Measurements from ENCODE around the gene IGLL5.

Gene IGLL5

GRCh38 chr22:22863001-22863400, 24.6 kb upstream of the IGLL5 start:
- DNase-seq (ENCODE audit: low read depth): no peak

GRCh38 chr22:22865311-22866072, 22.1 kb upstream of the IGLL5 start:
- no peak for DNase-seq (ENCODE audit: low read depth)

- DNase-seq (ENCODE audit: low read depth): no peak
Measured at GRCh38 chr22:22866381-22867111, 21.1 kb upstream of the IGLL5 start.

- DNase-seq (ENCODE audit: low read depth): no peak
Measured at GRCh38 chr22:22867996-22868715, 19.5 kb upstream of the IGLL5 start.

- DNase-seq (ENCODE audit: low read depth): no peak
Measured at GRCh38 chr22:22870577-22871404, 16.8 kb upstream of the IGLL5 start.

- no peak for DNase-seq (ENCODE audit: low read depth)
Measured at GRCh38 chr22:22871536-22872278, 15.9 kb upstream of the IGLL5 start.

- DNase-seq (ENCODE audit: low read depth): no peak
Measured at GRCh38 chr22:22872722-22873708, 14.6 kb upstream of the IGLL5 start.

- peak; percentile 64 for DNase-seq (ENCODE audit: low read depth)
Measured at GRCh38 chr22:22877523-22878210, 9.9 kb upstream of the IGLL5 start.

- no peak for DNase-seq (ENCODE audit: low read depth)
Measured at GRCh38 chr22:22878211-22878570, 9.4 kb upstream of the IGLL5 start.

GRCh38 chr22:22878801-22879674, 8.6 kb upstream of the IGLL5 start:
- no peak for DNase-seq (ENCODE audit: low read depth)

- DNase-seq (ENCODE audit: low read depth): no peak
Measured at GRCh38 chr22:22879675-22880155, 7.9 kb upstream of the IGLL5 start.

- no peak for DNase-seq (ENCODE audit: low read depth)
Measured at GRCh38 chr22:22880645-22881044, 7.0 kb upstream of the IGLL5 start.

GRCh38 chr22:22881116-22882000, 6.3 kb upstream of the IGLL5 start:
- DNase-seq (ENCODE audit: low read depth): no peak

- DNase-seq (ENCODE audit: low read depth): peak; percentile 8
Measured at GRCh38 chr22:22882033-22882717, 5.4 kb upstream of the IGLL5 start.

GRCh38 chr22:22883090-22883727, 4.4 kb upstream of the IGLL5 start:
- no peak for DNase-seq (ENCODE audit: low read depth)
